ENCODE data around the gene C2CD4C. TPM values are rescaled to one million over a fixed set of nuclear protein-coding genes. Genes with fewer than 3 reads are reported as not detected.

C2CD4C gene
- total and polyA plus RNA-seq, 10 of the 15 experiments (the other 5 are each of a cell fraction or from before 2014, with no cell fraction given) = not detected

GRCh38 chr19:368630-369024, 40.3 kb downstream of the C2CD4C start:
- Histone ChIP-seq H3K79me2 (ENCODE audit: control insufficient read depth, insufficient read depth, low read length) (no peaks in the 10 kb centered on the region), H3K27ac (ENCODE audit: control insufficient read depth, insufficient read depth) (no peak overlapping the region), H2AFZ (ENCODE audit: control insufficient read depth, low read depth, low read length) (no peak overlapping the region), H3K4me1 (ENCODE audit: control insufficient read depth, insufficient read depth, low read length) (no peaks in the 10 kb centered on the region), H3K4me3 (no peak overlapping the region), H3K9me3 (replicated peaks; ENCODE audit: control insufficient read depth, insufficient read depth, low read length) (no peaks in the 10 kb centered on the region), H4K20me1 (ENCODE audit: control insufficient read depth, insufficient read depth) (no peaks in the 10 kb centered on the region), H3K36me3 (ENCODE audit: control insufficient read depth in 2 of 2, insufficient read depth in 2 of 2, low read length in 1 of 2) (no peaks in the 10 kb centered on the region), H3K9ac (ENCODE audit: control insufficient read depth, insufficient read depth, low read length) (no peak overlapping the region), H3K27me3 (replicated peaks in 1 of 2; ENCODE audit: control insufficient read depth in 2 of 2, insufficient read depth in 2 of 2, low read length in 1 of 2) (no peaks in the 10 kb centered on the region), H3K4me2 (ENCODE audit: control insufficient read depth, insufficient read depth) (no peak overlapping the region)
- DNase-seq (ENCODE audit: low read depth, low spot score) (no peak), ATAC-seq (no peak), FAIRE-seq (no peak)
- in situ Hi-C loops (cut with MboI) = no loop called here
- intact Hi-C loops (cut with micrococcal nuclease; ENCODE audit: unreplicated experiment) = no loop called here
- 50% methylated on average over 7 of the region's 7 CpGs for WGBS (ENCODE audit: insufficient coverage, insufficient replicate concordance, low lambda C conversion rate, missing lambda C conversion rate)
- SMC1A ChIA-PET (ENCODE audit: uncharacterized antibody, unreplicated experiment) = no interaction called here
- RAD21 ChIA-PET (ENCODE audit: unreplicated experiment) = no interaction called here
- TF ChIP-seq TAF1 (IDR thresholded peaks at IDR 0.05; ENCODE audit: borderline replicate concordance, low read depth, low read length) = no peak
- TF ChIP-seq E2F8 (IDR thresholded peaks at IDR 0.05; ENCODE audit: low read depth, partially characterized antibody) = no peak
- TF ChIP-seq KAT2A (conservative IDR thresholded peaks at IDR 0.05; ENCODE audit: control insufficient read depth, low read depth, low read length) = no peak
- no peak for TF ChIP-seq EP300 (IDR thresholded peaks at IDR 0.05; ENCODE audit: borderline replicate concordance in 1 of 2, control insufficient read depth in 1 of 2, low read depth in 2 of 2, low read length in 2 of 2)
- TF ChIP-seq ZNF384 (IDR thresholded peaks at IDR 0.05; ENCODE audit: borderline replicate concordance, low read depth, low read length) = no peak
- TF ChIP-seq JUNB (IDR thresholded peaks at IDR 0.05) = no peak
- no peak for TF ChIP-seq ZNF274 (IDR thresholded peaks at IDR 0.05; ENCODE audit: insufficient read depth, insufficient read length)
- TF ChIP-seq WRNIP1 (IDR thresholded peaks at IDR 0.05; ENCODE audit: borderline replicate concordance, low read depth, low read length) = no peak
- TF ChIP-seq ELK1 (IDR thresholded peaks at IDR 0.05; ENCODE audit: low read depth, low read length) = no peak
- TF ChIP-seq STAT3 (IDR thresholded peaks at IDR 0.05; ENCODE audit: low read depth, low read length) = no peak
- no peak for TF ChIP-seq ZNF24 (IDR thresholded peaks at IDR 0.05)
- TF ChIP-seq POLR2A (IDR thresholded peaks at IDR 0.05; ENCODE audit: low read depth, low read length) = no peak
- TF ChIP-seq HSF1 (IDR thresholded peaks at IDR 0.05; ENCODE audit: low read depth, low read length) = no peak
- TF ChIP-seq PAX5 (IDR thresholded peaks at IDR 0.05; ENCODE audit: borderline replicate concordance, low read depth, low read length) = no peak
- TF ChIP-seq USF1 (IDR thresholded peaks at IDR 0.05; ENCODE audit: borderline replicate concordance, extremely low read length, insufficient read depth, low read depth, low read length) = no peak
- POLR2A ChIA-PET = no interaction called here
- no TSS peak for BruUV-seq (replicated peaks)
- CTCF ChIA-PET = no interaction called here
